K562 (cell line): ENCODE data around the gene GCH1. TPM values are rescaled to one million over a fixed set of nuclear protein-coding genes. Genes with fewer than 3 reads are reported as not detected.

Experiments
- ATAC-seq: fragments of 200-7000 bp; cut with Tn5 transposase; 3 replicates; pipeline ENCODE4 v1.9.1; 2020; ENCODE audit warnings: moderate library complexity
- BruUV-seq: library from RNA; stranded (reverse); fragments of 400-500 nt; replicated peaks from 2 replicates; lab custom pipeline; 2021; lab: Mats Ljungman, UMichigan
- CTCF ChIA-PET: fragments of 300-600 bp; formaldehyde crosslinking; extraction: SDS; loops from one replicate; lab custom pipeline; 2021; ENCODE audit warnings: low intra/inter-chr PET ratio; lab: Yijun Ruan, JAX
- POLR2A ChIA-PET: fragments of 300-600, 350-650 bp; sonication (Branson Sonifier 250); formaldehyde crosslinking; extraction: SDS; loops from one replicate; lab custom pipeline; 2021; ENCODE audit warnings: antibody characterized with exemption, inconsistent platforms; lab: Yijun Ruan, JAX
- DNase-seq, 4 experiments: peaks; one replicate each; pipeline versions ENCODE4 v3.0.0 to v3.0.0-alpha.2; 2011 to 2018; ENCODE audit warnings: low spot score in 3 of 4, mixed read lengths in 3 of 4; ENCODE audit errors: extremely low read depth in 1 of 4
- FAIRE-seq: peaks from 2 replicates; lab custom pipeline; 2011; peaks lifted over from hg19 to GRCh38; lab: Jason Lieb, UNC
- H2AFZ ChIP-seq: 2 replicates; pipeline ENCODE4 v1.6.0; 2011; ENCODE audit warnings: low read depth, low read length, control low read depth, inconsistent platforms
- H3K27ac ChIP-seq: fragments of 200-600 bp; 3 replicates; pipeline ENCODE4 v1.8.0; 2011; ENCODE audit warnings: low read depth, mild to moderate bottlenecking, control low read depth, inconsistent platforms, low read length, moderate library complexity, mixed read lengths; ENCODE audit errors: extremely low read depth
- H3K27me3 ChIP-seq, 2 experiments: fragments of 300-600 bp in 1 of 2; 2 replicates in 1 of 2; 3 replicates in 1 of 2; pipeline versions ENCODE4 v1.6.0 to v1.8.0; 2011; ENCODE audit warnings: inconsistent platforms in 2 of 2, low read length in 2 of 2, mild to moderate bottlenecking in 1 of 2, mixed read lengths in 1 of 2, moderate library complexity in 1 of 2; ENCODE audit not compliant: control insufficient read depth in 2 of 2, insufficient read depth in 2 of 2
- H3K36me3 ChIP-seq: fragments of 300-600 bp; 3 replicates; pipeline ENCODE4 v1.8.0; 2011; ENCODE audit warnings: mild to moderate bottlenecking, low read length, inconsistent platforms; ENCODE audit not compliant: control insufficient read depth, insufficient read depth
- H3K4me1 ChIP-seq, 2 experiments: fragments of 200-600 bp in 1 of 2; replicated peaks in 1 of 2; 2 replicates in 1 of 2; 3 replicates in 1 of 2; pipeline versions ENCODE4 v1.5.1 to v1.8.0; 2011; ENCODE audit warnings: inconsistent platforms in 2 of 2, low read length in 2 of 2, mild to moderate bottlenecking in 1 of 2, mixed read lengths in 1 of 2, moderate library complexity in 1 of 2; ENCODE audit not compliant: control insufficient read depth in 2 of 2, insufficient read depth in 2 of 2
- H3K4me2 ChIP-seq: 2 replicates; pipeline ENCODE4 v1.6.1; 2011; ENCODE audit warnings: low read length, control low read depth, inconsistent platforms, mixed read lengths; ENCODE audit not compliant: insufficient read depth
- H3K4me3 ChIP-seq: fragments of 200-600 bp; sonication (generic), shearing (Covaris generic); 2 replicates; pipeline ENCODE4 v1.5.1; 2016; ENCODE audit warnings: control low read depth, inconsistent platforms
- H3K79me2 ChIP-seq: fragments of 200-600 bp; 3 replicates; pipeline ENCODE4 v1.8.0; 2011; ENCODE audit warnings: low read length, inconsistent platforms; ENCODE audit not compliant: control insufficient read depth, insufficient read depth
- H3K9ac ChIP-seq, 2 experiments: 2 replicates each; pipeline versions ENCODE4 v1.6.0 to v1.6.1; 2011; ENCODE audit warnings: low read depth in 2 of 2, low read length in 2 of 2, control low read depth in 1 of 2, inconsistent platforms in 1 of 2, mild to moderate bottlenecking in 1 of 2, mixed read lengths in 1 of 2; ENCODE audit not compliant: insufficient read depth in 1 of 2
- H3K9me1 ChIP-seq: one replicate; pipeline ENCODE4 v1.6.0; 2011; ENCODE audit warnings: inconsistent platforms, mild to moderate bottlenecking, low read length, moderate library complexity; ENCODE audit not compliant: control insufficient read depth, insufficient read depth
- H3K9me3 ChIP-seq: replicated peaks from 2 replicates; pipeline ENCODE4 v1.5.1; 2011; ENCODE audit warnings: low read depth, low read length, inconsistent platforms; ENCODE audit not compliant: control insufficient read depth, insufficient read depth
- H4K20me1 ChIP-seq: replicated peaks from 2 replicates; pipeline ENCODE4 v1.6.1; 2011; ENCODE audit warnings: low read length, inconsistent platforms, mixed read lengths; ENCODE audit not compliant: control insufficient read depth, insufficient read depth
- BHLHE40 ChIP-seq: IDR thresholded peaks from 2 replicates; pipeline ENCODE4 v1.6.1; 2011; ENCODE audit warnings: low read length, improper control_type of control experiment
- HDAC6 ChIP-seq: IDR thresholded peaks from 2 replicates; pipeline ENCODE4 v1.6.1; 2012; ENCODE audit warnings: low read depth, mild to moderate bottlenecking, control low read depth, inconsistent platforms, low read length, moderate library complexity
- PTTG1 ChIP-seq: fragments of 450-650 bp; IDR thresholded peaks from 2 replicates; pipeline ENCODE4 v1.6.1; 2016; ENCODE audit warnings: low read depth, mild to moderate bottlenecking, missing genetic modification characterization, missing compliant biosample characterization
- RNF2 ChIP-seq: sonication (generic); IDR thresholded peaks from 2 replicates; pipeline ENCODE4 v1.6.1; 2016
- ZNF512 ChIP-seq: IDR thresholded peaks from 2 replicates; pipeline ENCODE4 v1.6.1; 2016; ENCODE audit warnings: missing genetic modification characterization, missing compliant biosample characterization
- ZNF780A ChIP-seq: fragments of 250-450 bp; sonication (Bioruptor Pico); IDR thresholded peaks from 2 replicates; pipeline ENCODE4 v1.5.0; 2021; ENCODE audit warnings: mild to moderate bottlenecking
- WGBS: fragments of 100-300 bp; shearing (Covaris generic); methylation state at CpG from one replicate; pipeline ENCODE4 v1.1.6; 2016; ENCODE audit warnings: low coverage, mixed read lengths; ENCODE audit not compliant: insufficient coverage; ENCODE audit errors: missing lambda C conversion rate; 5-methylcytosine and 5-hydroxymethylcytosine counted together
- in situ Hi-C: fragments of 300-500 bp; cut with MboI; formaldehyde crosslinking; loops from 4 replicates; pipeline ENCODE4 v1.15.0; 2018; ENCODE audit warnings: inconsistent platforms, mixed read lengths
- intact Hi-C: fragments of 100-400 bp; cut with micrococcal nuclease; formaldehyde crosslinking; loops from 2 replicates; pipeline ENCODE4 v1.14.2; 2022
- polyA plus RNA-seq, 8 experiments: library from polyadenylated mRNA; depleted of rRNA in 4 of 8; stranded (reverse) in 5 of 8; unstranded in 3 of 8; fragments of >200 nt; fragmentation: Nextera tagmentation in 2 of 8; fragmentation: Illumina TruSeq in 1 of 8; extraction: Ambion mirVana in 2 of 8; extraction: Trizol in 1 of 8; gene quantifications; 2 replicates each; pipeline versions ENCODE4 v1.2.1 to v1.2.3, GENCODE V29; 2011 to 2014; ENCODE audit warnings: inconsistent platforms in 1 of 8, missing spikeins in 1 of 8
- total RNA-seq, 7 experiments: library from RNA; depleted of rRNA in 6 of 7; stranded (reverse); fragments of >200 nt in 6 of 7; fragmentation: Illumina TruSeq in 2 of 7; extraction: Trizol in 2 of 7; gene quantifications; 2 replicates each; pipeline versions ENCODE4 v1.2.1 to v1.2.3, GENCODE V29; 2011 to 2021; ENCODE audit warnings: low replicate concordance in 1 of 7

GCH1 gene
- total and polyA plus RNA-seq, 9 of the 15 experiments (the other 6 are each of a cell fraction or from before 2014, with no cell fraction given), result 3.9 to 13.1 (median 6.5) TPM

GRCh38 chr14:54805070-54805444 lies 97.6 kb downstream of the GCH1 start:
- TF ChIP-seq RNF2 (no peak), HDAC6 (no peak), BHLHE40 (no peak), PTTG1 (tag) (no peak), ZNF780A (no peak), ZNF512 (no peak)
- 53% methylated on average over 6 of the region's 6 CpGs for WGBS
- Histone ChIP-seq H3K9me3 (no peaks in the 10 kb centered on the region), H3K9ac (no peak overlapping the region; a peak in 1 of 4 replicates), H2AFZ (peak overlapping the region; percentile 93), H3K4me3 (no peak overlapping the region), H3K27ac (no peak overlapping the region), H3K27me3 (peaks cover 0 to 8% of the 10 kb centered on the region in 2 experiments; a peak in 2 of 5 replicates), H3K4me1 (peaks cover 0 to 3% of the 10 kb centered on the region in 2 experiments; a peak in 3 of 5 replicates), H3K79me2 (no peaks in the 10 kb centered on the region), H3K36me3 (no peaks in the 10 kb centered on the region), H3K9me1 (no peaks in the 10 kb centered on the region), H3K4me2 (no peak overlapping the region), H4K20me1 (no peaks in the 10 kb centered on the region)
- ATAC-seq (no peak), FAIRE-seq (no peak), DNase-seq (no peak)
- CTCF ChIA-PET, result interaction anchor here (0.6 to 1.6 kb wide), 2 partner anchors 241 kb away, joined by 3 to 8 read pairs; no protein-coding TSS in a partner anchor
- POLR2A ChIA-PET, result interaction anchor here (0.6 to 0.9 kb wide), 2 partner anchors 8 to 1249 kb away, joined by 3 to 5 read pairs; no protein-coding TSS in a partner anchor
- no TSS peak for BruUV-seq
- intact Hi-C loops, result no loop called here
- in situ Hi-C loops, result loop anchor here (10.0 kb wide), 1 partner anchor 250 kb away; no protein-coding TSS in a partner anchor
